ENCODE data around the gene PCED1B.

PCED1B gene

GRCh38 chr12:47267571-47267970, 188.2 kb downstream of the PCED1B start:
- no peak for DNase-seq (ENCODE audit: extremely low read depth, low read depth)
- no peak overlapping the region for H3K4me3 ChIP-seq (replicated peaks; ENCODE audit: low read depth, low read length)
- no peak for TF ChIP-seq CTCF (IDR thresholded peaks at IDR 0.05; ENCODE audit: low read depth, low read length, missing control alignments)

GRCh38 chr12:47268501-47269454, 189.4 kb downstream of the PCED1B start:
- no peak for DNase-seq (ENCODE audit: extremely low read depth, low read depth)
- no peak for TF ChIP-seq CTCF (IDR thresholded peaks at IDR 0.05; ENCODE audit: low read depth, low read length, missing control alignments)
- no peak overlapping the region for H3K4me3 ChIP-seq (replicated peaks; ENCODE audit: low read depth, low read length)

- no peak for TF ChIP-seq CTCF (IDR thresholded peaks at IDR 0.05; ENCODE audit: low read depth, low read length, missing control alignments)
- no peak for DNase-seq (ENCODE audit: extremely low read depth, low read depth)
- no peak overlapping the region for H3K4me3 ChIP-seq (replicated peaks; ENCODE audit: low read depth, low read length)
These were observed 190.5 kb downstream of the PCED1B start for GRCh38 chr12:47269916-47270315.

- peak; percentile 19 for DNase-seq (ENCODE audit: extremely low read depth, low read depth)
- no peak for TF ChIP-seq CTCF (IDR thresholded peaks at IDR 0.05; ENCODE audit: low read depth, low read length, missing control alignments)
These were observed 191.6 kb downstream of the PCED1B start for GRCh38 chr12:47270782-47271664.

GRCh38 chr12:47271800-47272239, 192.4 kb downstream of the PCED1B start:
- DNase-seq (ENCODE audit: extremely low read depth, low read depth), result no peak
- H3K4me3 ChIP-seq (replicated peaks; ENCODE audit: low read depth, low read length), result no peak overlapping the region
- TF ChIP-seq CTCF (IDR thresholded peaks at IDR 0.05; ENCODE audit: low read depth, low read length, missing control alignments), result no peak

More at GRCh38 chr12:47270782-47271664, 191.6 kb downstream of the PCED1B start:
- H3K4me3 ChIP-seq (replicated peaks; ENCODE audit: low read depth, low read length), result no peak overlapping the region

- H3K4me3 ChIP-seq (replicated peaks; ENCODE audit: low read depth, low read length), result no peak overlapping the region
- TF ChIP-seq CTCF (IDR thresholded peaks at IDR 0.05; ENCODE audit: low read depth, low read length, missing control alignments), result no peak
- DNase-seq (ENCODE audit: extremely low read depth, low read depth), result no peak
These were observed 193.2 kb downstream of the PCED1B start for GRCh38 chr12:47272412-47273190.

Data from HFF-Myc (cell line).